Ammon's horn (tissue), 1 donor: Measurements from ENCODE around the gene DUS1L.

Experiments used
- DNase-seq: peaks from one replicate; pipeline ENCODE4 v3.0.0-alpha.2; 2016; ENCODE audit warnings: low spot score

Gene DUS1L

DNA sequence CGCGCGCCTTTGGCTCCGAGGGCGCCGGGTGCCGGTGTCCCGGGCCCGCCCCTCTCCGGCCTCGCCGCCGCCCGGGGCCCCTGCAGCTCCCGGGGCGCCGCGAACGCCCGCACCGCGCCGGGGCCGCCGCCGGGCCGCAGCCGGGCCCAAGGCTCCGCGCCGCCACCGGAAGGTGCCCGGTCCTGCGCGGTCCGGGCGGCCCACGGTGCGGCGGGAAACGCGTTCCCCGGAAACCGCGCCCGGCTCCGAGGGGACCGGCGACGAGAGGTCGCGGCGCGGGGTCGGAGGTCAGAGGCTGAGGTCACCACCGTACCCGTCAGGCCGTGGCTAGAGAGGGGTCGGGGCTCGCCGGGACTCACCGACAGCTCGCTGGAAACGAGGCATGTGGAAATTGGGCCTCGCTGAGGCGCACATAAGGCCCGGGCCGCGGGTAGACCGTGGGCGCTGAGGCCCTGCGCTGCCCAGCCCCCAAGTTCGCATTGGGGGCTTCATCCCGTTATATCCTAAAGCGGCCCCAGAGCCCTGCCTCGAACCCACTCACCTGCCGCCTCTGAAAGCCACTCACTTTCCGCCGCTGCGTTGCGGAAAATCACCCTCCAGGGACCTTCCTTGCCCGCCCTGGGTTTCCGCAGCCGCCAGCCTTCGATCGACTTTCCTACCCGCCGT lies at the start of gene DUS1L:
Gene DUS1L (minus strand): TSS at position 167 of the 666 bp plus-strand sequence. CDS start 745 bp downstream, outside the sequence.
- DNase-seq: peak; percentile 41

DNA sequence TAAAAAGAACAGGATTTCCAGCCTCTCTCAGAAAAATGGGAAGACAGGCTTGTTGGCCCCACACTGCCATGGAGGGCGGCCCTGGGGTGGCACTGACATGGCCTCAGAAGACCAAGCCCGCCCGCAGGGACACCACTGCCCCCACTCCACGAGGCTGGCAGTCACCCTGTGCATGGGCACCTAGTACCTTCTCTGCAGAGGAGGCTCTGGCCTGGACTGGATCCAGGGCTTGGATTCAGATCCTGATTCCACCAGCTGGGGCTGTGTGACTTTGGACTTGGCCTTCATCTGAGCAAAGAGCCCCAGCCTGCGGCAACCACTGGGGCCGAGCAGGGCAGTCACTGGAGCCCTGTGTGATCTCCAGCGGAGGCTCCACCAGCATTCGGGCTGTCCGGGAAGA lies 49.3 kb upstream of the DUS1L start:
- DNase-seq: no peak

DNA sequence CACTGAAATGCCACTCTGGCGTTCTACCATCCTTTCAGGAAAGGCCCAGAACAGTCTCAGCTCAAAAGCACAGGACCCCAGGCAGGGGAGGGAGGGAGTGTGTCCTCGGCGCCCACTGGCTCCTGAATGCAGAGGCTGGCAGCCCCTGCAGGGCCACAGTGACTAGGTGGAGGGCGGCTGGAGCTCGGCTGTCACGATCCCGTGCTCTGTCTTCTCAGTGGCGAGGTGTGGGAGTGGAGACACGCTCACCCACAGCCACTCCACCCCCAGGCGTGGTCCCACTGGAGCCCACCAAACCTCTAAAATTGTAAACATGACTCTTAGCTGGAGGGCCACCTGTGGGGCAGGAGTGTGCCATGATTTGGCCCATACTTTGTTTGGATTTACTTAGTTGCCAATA lies 48.8 kb upstream of the DUS1L start:
- DNase-seq: no peak

DNA sequence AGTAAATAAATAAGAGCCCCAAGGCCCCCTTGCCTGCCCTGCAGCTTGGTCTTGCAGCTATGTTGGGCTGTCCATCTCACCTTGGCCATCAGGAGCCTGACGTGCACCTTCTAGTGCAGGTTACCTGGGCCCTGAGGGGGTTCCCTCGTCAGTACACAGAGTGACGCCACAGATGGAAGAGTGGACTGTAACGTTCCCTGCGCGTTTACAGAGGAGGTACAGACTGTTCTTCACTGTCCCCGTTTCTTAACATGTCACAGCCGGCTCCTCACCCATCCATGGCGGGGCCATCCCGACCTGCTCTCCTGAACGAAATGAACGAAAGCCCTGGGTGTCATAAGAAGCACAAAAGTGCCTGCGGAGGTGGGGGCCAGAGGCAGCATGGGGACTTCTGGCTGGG lies 48.3 kb upstream of the DUS1L start:
- no peak for DNase-seq

DNA sequence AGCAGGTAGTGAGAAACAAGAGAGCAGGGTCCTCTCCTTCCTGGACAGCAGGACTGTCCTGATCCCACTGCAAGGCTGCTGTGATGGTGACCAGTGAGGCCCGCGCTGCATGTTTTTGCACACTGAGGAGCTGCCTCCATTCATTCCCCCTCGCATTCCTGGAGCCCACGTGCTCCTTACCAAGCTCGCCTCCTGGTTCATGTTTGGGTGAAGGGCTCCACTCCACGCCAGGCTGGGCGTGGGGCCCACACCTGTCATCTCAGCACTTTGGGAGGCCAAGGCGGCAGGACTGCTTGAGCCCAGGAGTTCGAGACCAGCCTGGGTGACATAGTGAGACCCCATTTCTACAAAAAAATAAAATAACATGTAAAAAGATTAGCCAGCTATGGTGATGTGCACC lies 47.8 kb upstream of the DUS1L start:
- no peak for DNase-seq

DNA sequence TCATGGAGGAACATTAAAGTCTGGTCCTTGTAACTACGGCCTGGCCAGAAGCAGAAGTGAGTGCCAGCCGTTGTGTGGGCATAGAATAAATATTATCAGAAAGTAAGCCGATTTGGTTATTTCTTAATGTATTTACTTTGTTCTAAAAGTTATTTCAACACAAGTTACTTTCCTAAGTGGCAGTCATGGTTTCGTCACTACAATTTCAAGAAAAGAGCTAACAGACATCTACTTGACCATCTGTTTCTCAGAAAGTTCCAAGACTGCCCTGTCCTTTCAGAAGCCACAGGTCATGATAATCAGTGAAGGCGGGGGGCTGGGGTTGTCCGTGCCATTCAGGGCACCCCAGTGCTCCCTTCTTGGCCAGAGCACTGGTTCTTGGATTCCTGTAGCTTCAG lies 47.3 kb upstream of the DUS1L start:
- DNase-seq: no peak

DNA sequence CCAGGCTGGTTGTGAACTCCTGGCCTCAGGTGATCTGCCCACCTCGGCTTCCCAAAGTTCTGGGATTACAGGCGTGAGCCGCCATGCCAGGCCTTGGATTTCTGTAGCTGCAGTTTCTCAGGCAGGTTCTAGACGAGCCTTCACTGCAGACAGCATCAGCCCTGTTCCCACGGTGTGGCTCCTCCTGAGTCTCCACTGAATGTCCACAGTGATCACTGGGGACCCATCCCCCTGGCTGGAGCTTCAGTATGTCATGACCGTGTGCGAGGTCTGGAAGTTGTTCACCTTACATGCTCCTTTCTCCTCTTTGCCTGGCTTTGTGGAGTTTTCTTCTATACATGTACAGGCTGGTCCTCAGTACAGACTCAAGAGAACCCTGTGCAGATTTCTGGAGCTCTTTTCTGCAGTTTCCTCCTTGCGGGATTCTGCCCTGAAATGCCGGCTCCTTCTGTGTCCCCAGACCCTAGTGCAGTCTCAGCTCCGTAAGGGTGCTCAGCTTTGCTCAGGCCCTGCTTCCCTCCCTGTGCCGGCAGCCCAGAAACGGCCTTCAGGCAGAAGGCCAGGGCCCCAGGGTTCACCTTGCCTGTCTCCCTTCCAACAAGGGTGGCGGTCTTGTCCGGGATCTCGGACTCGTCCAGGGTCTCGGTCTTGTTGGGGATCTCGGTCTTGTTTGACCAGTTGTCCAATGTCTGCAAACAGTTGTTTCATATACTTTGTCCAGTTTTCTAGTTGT lies 46.7 kb upstream of the DUS1L start:
- no peak for DNase-seq

DNA sequence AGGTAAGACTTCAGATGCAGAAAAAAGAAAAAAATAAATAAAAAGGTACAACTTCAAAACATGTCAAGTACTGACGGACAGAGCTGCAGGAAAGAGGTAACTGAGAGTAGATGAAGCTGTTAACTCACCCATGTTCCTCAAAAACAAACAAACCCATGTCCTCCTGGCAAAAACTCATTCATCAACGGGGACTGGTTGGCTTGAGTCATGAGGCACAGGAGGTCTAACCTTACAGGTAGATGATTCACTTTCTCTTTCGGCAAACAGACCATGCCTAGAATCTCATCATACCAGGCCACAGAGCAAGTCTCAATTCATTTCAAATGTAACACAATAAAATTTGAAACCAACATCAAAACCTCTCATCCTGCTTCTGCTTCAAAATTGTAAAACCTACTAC lies 44.7 kb upstream of the DUS1L start:
- DNase-seq: no peak

DNA sequence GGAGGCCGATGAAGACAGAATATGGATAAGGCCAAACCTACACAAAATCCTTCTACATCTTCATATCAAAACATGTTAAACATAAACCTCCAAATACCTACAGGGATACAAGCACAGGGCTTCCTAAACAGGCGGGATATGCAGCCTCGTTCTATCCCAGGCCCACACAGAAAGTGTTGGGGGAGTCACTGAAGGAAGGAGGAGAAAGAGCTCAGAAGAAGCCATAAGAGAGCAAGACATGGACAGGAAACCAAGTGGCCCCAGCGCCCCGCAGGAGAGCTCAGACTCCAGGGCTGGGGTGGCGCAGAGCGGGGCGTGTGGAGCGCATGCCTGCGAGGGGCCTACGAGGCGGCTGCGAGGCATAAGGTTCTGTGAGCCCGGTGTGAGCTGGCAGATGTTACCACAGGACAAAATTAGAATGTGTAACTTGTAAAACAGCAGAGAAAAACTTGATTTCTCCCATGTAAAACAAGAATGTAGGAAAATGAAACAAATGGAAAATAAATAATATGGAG lies 43.4 kb upstream of the DUS1L start:
- DNase-seq: no peak

DNA sequence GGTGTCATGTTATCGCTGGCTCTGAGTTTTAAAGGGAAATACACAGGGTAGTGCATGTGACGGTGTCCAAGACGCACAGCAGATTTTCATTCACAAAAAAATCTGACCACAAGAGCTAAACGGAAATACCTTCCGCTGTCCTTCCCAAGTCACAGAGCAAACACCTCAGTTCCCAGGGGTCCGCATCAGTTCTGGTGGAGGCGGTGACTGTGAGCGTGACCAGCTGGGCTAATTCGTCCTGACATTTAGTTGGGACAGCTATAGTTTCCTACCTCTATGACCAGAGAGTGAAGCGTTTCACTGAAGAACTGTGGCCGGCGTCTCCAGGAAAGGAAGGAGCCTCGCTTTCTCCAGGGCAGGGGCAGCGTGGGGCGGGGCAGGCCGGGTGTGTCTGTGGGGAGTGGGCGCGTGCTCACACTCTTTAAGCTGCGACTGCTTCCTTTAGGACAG lies 42.9 kb upstream of the DUS1L start:
- DNase-seq: no peak

DNA sequence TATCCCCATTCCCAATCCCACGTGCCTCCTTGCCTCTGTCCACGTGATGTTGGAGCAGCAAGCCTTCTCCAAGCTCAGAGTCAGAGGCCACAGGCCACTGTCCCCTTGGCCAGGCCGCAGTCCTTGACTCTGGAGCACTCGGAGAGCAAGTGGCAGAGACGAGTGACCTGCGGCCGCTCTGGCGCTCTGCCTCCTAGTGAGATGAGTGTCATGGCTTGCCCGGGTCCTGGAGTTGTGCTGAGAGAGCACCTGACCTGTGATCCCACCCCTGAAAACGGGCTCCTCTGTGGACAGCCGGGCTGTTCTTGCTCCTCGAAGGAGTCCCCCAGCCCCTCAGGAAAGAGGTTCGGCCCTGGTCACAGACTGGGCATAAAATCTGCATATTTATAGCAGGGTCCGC lies 42.4 kb upstream of the DUS1L start:
- DNase-seq: no peak

DNA sequence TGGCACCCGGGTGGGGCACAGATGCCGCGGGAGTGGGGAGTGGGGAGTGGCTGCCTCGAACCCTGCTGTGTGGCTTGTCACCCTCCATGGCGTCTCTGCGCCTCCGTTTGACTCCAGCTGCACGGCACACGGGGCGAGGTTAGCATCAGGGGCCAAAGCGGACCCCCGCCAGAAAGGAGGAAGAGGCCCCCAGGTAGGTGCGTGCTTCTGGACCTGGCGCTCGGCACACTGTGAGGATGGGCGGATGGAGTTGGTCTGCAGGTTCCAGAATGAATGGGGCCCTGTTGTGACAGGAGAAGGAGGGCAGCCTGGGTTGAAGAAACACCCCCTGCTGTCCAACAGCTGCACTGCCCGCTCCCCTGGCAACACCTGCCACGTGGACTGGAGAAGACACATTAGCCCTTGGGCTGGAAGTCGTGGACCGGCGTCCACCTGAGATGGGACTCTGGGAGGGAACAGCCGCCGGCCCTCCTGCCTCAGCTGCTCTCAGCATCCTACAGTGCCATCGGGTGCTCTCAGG lies 41.8 kb upstream of the DUS1L start:
- DNase-seq: no peak

DNA sequence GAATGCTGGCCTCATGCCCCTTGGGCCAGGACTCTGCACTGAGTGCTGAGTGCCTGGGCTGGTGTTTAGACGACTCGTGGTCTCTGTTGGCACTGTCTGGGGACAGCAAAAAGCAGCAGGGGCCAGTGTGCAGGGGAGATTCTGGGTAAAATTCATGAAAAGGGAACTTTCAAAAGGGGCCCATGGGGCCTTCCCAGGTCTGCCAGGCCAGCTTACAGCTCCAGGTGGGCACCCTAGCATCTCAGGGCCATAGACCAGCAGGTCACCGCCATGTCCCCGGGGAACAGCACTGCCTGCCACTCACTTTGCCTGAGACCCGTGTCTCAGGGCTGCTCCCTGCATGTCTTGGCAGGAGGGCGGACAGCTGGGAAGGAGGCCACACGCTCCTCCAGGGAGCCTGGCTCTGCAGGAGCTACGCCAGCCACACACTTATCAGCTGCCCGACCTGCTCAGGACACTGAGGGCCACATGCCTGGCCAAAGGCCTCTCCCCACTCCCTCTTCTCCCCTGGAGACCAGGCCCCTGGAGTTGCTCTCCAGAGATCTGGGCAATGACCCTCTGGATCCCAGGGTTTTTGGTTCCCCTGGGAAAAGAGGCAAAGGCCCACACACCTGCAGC lies 41.2 kb upstream of the DUS1L start:
- DNase-seq: peak; percentile 49

DNA sequence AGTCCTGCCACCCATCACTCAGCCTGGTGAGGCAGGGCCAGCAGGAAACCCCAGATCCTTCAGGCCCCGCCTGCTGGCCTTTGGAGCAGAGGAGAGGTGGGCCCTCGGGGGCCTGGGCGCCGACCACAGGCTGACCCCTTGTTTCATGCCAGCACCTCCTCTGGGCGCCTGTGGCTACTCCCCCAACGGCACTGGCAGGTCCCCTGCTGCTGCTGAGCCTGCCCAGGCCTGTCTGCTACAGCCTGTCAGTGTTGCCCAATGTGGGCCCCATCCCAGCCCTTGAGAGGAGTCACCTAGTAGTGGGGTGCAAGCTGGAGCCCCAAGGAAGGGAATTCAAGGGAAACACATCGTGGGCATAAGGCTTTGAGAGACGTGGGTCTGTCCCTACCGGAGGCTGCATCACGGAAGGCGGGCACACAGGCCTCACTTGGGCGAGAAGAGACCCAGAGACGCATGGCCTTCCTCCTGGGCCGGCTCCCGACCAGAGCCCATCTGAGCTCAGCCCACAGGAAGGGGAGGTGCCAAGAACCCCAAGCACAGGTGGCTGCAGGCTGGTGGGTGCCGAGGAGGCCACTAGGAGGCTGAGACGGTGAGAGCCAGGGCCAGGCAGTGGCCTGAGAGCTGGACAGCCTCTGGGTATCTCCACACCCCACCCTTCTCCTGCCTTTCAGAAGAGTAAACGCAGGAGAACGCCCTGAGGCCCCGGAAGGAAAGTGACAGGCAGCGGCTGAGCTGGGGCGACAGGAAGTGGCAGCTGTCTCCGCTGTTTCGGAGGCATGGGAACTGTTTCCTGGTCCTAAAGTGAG lies 40.5 kb upstream of the DUS1L start:
- DNase-seq: peak; percentile 45

DNA sequence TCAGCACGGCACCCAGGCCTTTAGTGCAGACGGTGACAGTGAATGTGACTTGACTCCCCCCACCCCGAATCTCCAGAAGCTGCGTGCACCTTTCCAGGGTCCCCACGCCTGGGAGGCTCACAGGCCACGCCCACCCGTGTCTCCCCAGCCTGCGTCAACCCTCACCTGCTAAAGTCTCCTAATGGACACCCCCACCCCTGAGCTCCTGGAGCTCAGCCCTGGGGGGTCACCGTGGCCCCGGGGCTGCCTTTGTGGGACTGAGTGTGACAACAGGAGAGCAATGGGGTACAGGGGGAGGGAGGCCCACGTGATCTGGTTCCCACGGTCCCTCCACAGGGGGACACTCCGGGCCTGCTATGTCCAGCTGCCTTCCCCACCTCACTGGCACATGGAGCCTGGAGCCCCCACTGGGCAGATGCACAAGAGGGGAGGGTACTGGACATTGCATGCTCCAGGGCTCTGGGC lies 39.8 kb upstream of the DUS1L start:
- DNase-seq: no peak

DNA sequence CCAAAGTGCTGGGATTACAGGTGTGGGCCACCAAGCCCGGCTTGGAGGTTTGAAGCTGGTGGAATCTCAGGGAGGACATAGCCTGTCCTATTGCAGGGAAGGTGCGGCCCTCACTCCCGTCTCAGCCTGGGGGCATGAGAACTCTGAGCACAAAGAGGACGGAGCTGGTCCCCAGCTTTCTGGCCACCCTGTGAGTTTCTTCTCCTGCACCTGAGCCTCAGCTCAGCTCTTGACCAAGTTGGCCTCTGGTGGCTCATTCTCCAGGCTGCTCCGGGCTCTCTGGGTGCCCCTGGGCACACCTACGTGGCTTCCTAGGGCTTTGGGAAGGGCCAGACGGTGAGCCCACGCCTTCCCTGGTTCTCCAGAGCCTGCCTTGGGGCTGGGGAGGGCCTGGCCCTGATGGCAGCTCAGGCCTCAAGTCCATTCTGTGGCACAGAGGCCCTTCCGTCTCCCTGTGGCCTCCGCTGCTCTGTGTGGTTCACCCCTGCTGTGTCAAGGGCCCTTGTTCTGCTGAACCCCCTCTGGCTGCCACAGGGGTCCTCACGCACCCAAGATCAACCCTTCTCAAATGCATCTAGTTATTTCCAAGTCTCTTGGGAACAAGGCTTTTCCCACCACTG lies 39.3 kb upstream of the DUS1L start:
- DNase-seq: no peak

DNA sequence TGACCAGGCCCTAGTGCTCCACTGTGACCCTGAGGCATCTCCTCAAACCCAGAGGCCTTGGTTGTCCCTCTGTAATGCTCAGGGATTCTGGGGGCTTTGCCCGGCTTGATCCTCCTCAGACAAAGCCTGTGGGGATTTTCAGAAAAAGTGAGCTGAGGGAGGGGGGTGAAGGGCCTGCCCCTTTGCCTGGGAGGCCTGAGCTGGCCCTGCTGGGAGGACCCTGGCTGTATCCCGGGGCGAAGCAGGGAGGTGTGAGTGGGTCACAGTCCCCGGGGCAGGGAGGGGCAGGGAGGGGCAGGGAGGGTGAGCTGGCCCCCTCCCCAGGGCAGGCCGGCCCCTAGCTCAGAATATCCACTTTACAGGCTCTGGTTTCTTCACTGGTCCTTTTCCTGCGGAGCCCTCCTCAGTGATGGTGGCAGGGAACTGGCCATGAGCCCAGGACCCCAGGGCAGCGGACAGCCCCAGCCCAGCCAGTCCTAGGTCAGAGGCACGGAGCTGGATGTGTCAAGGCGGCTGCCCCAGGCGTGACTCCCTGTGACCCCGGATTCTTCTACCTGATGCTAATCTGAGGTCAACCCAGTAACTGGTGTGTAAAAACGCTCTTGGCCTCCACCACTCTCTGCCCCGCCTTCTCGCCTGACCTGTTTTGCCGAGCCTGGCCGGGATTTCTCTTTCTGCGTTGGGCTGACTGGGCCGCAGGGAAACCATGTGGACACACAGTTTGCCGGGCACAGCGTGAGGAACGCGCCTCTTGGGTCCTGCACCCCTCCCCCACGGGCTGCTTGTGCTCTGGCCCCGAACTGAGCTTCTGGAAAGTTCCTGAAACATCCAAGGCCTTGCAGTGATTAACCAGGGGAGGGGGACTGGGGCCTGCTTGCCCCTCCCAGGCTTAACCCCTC lies 38.2 kb upstream of the DUS1L start:
- peak; percentile 40 for DNase-seq

DNA sequence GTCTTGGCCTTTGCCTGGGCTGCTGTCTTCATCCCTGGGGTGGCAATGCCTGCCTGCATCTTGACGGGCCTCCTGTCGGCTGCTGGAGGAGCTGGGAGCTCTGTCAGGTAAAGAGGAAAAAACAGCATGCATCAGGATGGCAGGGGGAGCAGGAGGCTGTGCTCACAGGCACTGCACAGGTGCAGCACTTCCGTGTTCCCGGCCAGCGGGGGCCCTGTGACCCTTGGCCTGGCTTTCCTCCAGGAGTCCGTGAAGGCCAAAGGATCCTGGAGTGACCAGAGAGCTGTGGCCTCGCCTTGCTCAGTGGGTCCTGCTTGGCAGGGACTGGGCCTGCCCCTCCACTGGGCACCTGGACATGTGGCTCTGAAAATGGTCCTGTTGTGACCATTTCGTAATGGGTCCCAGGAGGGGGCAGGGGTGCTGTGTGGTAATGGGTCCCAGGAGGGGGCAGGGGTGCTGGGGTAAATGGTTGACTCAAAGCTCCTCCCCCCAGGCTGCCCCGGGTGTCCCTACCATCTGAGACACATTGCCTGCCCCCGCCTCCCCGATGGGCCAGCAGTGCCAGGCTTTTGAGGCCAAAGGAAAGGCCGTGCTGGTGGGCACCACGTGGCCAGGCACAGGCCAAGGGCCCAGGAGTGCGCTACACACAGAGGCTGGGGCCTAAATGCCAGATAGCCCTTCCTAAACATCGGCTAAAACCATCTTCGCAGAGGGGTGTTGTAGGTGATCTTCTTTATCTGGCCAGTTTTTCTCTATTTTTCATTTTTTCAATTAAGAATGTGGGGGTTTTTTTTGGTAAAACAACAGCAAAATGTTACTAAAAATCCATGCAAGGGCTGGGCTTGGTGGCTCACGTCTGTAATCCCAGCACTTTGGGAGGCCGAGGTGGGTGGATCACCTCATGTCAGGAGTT lies 36.4 kb upstream of the DUS1L start:
- peak; percentile 49 for DNase-seq

DNA sequence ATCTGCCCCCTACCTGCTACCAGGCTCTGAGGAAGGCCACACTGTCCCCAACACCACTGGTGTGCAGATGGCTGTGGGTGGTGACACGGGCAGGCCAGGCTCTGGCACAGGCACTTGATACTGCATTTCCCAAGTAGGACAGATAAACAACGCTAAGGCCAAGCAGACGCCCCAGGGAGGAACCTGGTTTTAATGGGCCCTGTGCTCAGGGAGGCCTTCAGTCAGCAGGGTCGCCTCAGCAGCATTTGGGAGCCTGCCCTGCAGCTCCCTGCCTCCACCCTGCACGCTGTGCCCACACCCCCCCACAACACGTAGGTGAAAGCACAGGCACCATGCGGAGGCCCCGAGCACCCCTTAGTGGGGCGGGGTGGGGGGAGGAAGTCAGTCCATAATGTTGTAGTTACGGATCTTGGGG lies 35.7 kb upstream of the DUS1L start:
- no peak for DNase-seq
